Measurements from ENCODE around the gene BANF2.

DNA sequence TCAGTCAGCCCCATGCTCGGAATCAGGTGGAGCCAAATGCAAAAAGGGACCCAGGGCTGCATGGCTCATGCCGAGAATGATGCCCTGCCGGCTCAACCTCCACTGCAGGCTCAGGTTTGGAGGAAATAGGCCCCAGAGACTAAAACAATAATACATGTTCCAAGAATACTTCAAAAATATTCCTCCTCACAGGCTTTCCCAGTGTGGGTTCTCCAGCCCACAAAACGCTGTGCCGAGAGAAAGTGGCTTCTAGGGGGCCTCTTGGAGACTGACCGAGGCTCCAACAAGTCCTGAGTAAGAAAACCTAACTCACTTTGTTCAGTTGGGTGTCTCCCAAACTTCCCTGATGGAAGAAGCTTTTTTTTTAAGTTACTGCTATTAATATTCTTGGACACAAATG lies 73.9 kb downstream of the BANF2 start:
- TF ChIP-seq, protein P1, sequence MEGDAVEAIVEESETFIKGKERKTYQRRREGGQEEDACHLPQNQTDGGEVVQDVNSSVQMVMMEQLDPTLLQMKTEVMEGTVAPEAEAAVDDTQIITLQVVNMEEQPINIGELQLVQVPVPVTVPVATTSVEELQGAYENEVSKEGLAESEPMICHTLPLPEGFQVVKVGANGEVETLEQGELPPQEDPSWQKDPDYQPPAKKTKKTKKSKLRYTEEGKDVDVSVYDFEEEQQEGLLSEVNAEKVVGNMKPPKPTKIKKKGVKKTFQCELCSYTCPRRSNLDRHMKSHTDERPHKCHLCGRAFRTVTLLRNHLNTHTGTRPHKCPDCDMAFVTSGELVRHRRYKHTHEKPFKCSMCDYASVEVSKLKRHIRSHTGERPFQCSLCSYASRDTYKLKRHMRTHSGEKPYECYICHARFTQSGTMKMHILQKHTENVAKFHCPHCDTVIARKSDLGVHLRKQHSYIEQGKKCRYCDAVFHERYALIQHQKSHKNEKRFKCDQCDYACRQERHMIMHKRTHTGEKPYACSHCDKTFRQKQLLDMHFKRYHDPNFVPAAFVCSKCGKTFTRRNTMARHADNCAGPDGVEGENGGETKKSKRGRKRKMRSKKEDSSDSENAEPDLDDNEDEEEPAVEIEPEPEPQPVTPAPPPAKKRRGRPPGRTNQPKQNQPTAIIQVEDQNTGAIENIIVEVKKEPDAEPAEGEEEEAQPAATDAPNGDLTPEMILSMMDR (conservative IDR thresholded peaks at IDR 0.05; ENCODE audit: low read depth in 2 of 2), result no peak
- no peak for TF ChIP-seq EZH2 (IDR thresholded peaks at IDR 0.05; ENCODE audit: low read depth, unreplicated experiment)
- TF ChIP-seq EZH2phosphoT487 (IDR thresholded peaks at IDR 0.05; ENCODE audit: unreplicated experiment), result no peak
- TF ChIP-seq CREB1 (CRISPR knock-in tag; IDR thresholded peaks at IDR 0.05; ENCODE audit: low read depth), result no peak
- no peak for TF ChIP-seq POLR2AphosphoS5 (IDR thresholded peaks at IDR 0.05; ENCODE audit: low read depth)
- TF ChIP-seq, protein P2, sequence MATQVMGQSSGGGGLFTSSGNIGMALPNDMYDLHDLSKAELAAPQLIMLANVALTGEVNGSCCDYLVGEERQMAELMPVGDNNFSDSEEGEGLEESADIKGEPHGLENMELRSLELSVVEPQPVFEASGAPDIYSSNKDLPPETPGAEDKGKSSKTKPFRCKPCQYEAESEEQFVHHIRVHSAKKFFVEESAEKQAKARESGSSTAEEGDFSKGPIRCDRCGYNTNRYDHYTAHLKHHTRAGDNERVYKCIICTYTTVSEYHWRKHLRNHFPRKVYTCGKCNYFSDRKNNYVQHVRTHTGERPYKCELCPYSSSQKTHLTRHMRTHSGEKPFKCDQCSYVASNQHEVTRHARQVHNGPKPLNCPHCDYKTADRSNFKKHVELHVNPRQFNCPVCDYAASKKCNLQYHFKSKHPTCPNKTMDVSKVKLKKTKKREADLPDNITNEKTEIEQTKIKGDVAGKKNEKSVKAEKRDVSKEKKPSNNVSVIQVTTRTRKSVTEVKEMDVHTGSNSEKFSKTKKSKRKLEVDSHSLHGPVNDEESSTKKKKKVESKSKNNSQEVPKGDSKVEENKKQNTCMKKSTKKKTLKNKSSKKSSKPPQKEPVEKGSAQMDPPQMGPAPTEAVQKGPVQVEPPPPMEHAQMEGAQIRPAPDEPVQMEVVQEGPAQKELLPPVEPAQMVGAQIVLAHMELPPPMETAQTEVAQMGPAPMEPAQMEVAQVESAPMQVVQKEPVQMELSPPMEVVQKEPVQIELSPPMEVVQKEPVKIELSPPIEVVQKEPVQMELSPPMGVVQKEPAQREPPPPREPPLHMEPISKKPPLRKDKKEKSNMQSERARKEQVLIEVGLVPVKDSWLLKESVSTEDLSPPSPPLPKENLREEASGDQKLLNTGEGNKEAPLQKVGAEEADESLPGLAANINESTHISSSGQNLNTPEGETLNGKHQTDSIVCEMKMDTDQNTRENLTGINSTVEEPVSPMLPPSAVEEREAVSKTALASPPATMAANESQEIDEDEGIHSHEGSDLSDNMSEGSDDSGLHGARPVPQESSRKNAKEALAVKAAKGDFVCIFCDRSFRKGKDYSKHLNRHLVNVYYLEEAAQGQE (IDR thresholded peaks at IDR 0.05; ENCODE audit: unreplicated experiment), result no peak
- TF ChIP-seq NANOG (IDR thresholded peaks at IDR 0.05; ENCODE audit: borderline replicate concordance), result no peak
- TF ChIP-seq ZNF114 (CRISPR knock-in tag; IDR thresholded peaks at IDR 0.05), result no peak
- TF ChIP-seq ZNF331 (CRISPR knock-in tag; IDR thresholded peaks at IDR 0.05; ENCODE audit: low read depth), result no peak
- TF ChIP-seq, protein P3, sequence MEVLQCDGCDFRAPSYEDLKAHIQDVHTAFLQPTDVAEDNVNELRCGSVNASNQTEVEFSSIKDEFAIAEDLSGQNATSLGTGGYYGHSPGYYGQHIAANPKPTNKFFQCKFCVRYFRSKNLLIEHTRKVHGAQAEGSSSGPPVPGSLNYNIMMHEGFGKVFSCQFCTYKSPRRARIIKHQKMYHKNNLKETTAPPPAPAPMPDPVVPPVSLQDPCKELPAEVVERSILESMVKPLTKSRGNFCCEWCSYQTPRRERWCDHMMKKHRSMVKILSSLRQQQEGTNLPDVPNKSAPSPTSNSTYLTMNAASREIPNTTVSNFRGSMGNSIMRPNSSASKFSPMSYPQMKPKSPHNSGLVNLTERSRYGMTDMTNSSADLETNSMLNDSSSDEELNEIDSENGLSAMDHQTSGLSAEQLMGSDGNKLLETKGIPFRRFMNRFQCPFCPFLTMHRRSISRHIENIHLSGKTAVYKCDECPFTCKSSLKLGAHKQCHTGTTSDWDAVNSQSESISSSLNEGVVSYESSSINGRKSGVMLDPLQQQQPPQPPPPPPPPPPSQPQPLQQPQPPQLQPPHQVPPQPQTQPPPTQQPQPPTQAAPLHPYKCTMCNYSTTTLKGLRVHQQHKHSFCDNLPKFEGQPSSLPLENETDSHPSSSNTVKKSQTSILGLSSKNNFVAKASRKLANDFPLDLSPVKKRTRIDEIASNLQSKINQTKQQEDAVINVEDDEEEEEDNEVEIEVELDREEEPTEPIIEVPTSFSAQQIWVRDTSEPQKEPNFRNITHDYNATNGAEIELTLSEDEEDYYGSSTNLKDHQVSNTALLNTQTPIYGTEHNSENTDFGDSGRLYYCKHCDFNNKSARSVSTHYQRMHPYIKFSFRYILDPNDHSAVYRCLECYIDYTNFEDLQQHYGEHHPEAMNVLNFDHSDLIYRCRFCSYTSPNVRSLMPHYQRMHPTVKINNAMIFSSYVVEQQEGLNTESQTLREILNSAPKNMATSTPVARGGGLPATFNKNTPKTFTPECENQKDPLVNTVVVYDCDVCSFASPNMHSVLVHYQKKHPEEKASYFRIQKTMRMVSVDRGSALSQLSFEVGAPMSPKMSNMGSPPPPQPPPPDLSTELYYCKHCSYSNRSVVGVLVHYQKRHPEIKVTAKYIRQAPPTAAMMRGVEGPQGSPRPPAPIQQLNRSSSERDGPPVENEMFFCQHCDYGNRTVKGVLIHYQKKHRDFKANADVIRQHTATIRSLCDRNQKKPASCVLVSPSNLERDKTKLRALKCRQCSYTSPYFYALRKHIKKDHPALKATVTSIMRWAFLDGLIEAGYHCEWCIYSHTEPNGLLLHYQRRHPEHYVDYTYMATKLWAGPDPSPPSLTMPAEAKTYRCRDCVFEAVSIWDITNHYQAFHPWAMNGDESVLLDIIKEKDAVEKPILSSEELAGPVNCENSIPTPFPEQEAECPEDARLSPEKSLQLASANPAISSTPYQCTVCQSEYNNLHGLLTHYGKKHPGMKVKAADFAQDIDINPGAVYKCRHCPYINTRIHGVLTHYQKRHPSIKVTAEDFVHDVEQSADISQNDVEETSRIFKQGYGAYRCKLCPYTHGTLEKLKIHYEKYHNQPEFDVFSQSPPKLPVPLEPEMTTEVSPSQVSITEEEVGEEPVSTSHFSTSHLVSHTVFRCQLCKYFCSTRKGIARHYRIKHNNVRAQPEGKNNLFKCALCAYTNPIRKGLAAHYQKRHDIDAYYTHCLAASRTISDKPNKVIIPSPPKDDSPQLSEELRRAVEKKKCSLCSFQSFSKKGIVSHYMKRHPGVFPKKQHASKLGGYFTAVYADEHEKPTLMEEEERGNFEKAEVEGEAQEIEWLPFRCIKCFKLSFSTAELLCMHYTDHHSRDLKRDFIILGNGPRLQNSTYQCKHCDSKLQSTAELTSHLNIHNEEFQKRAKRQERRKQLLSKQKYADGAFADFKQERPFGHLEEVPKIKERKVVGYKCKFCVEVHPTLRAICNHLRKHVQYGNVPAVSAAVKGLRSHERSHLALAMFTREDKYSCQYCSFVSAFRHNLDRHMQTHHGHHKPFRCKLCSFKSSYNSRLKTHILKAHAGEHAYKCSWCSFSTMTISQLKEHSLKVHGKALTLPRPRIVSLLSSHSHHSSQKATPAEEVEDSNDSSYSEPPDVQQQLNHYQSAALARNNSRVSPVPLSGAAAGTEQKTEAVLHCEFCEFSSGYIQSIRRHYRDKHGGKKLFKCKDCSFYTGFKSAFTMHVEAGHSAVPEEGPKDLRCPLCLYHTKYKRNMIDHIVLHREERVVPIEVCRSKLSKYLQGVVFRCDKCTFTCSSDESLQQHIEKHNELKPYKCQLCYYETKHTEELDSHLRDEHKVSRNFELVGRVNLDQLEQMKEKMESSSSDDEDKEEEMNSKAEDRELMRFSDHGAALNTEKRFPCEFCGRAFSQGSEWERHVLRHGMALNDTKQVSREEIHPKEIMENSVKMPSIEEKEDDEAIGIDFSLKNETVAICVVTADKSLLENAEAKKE (CRISPR knock-in tag; IDR thresholded peaks at IDR 0.05), result no peak
- TF ChIP-seq JUNB (IDR thresholded peaks at IDR 0.05; ENCODE audit: unreplicated experiment), result no peak
- no peak for TF ChIP-seq STAT1 (IDR thresholded peaks at IDR 0.05; ENCODE audit: unreplicated experiment)
- TF ChIP-seq, protein P4, sequence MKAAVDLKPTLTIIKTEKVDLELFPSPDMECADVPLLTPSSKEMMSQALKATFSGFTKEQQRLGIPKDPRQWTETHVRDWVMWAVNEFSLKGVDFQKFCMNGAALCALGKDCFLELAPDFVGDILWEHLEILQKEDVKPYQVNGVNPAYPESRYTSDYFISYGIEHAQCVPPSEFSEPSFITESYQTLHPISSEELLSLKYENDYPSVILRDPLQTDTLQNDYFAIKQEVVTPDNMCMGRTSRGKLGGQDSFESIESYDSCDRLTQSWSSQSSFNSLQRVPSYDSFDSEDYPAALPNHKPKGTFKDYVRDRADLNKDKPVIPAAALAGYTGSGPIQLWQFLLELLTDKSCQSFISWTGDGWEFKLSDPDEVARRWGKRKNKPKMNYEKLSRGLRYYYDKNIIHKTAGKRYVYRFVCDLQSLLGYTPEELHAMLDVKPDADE (IDR thresholded peaks at IDR 0.05), result no peak
